Measurements from ENCODE around the gene DNAH11. TPM values are rescaled to one million over a fixed set of nuclear protein-coding genes. Genes with fewer than 3 reads are reported as not detected.
A peak's percentile ranks its signal among the peaks of the same experiment; 100 is the strongest.

The DNAH11 gene
- total RNA-seq, 6 experiments from 2014 or later, result 0.17 to 5.5 (median 1.2) TPM

DNA sequence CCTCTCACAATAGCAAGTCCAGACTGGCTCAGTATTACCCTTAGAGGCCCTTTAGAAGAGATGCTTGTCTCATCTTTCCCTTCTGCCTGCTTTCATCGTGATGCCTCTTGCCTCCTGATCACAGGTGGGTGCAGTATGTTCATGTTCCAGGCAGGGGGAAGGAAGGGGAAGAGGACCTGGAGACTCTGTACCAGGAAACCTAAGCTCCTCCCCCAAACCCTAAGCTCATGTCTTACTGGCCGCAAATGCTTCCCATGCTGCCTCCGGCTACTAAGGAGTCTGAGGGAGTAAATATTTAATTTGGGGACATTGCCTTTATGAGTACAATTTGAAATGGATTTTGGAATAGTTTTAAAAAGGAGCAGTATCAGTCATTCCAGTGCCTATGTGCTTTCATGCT, 210.2 kb downstream of the DNAH11 start:
- H3K4me1 ChIP-seq, result no peaks in the 10 kb centered on the region
- H3K4me3 ChIP-seq, result no peak overlapping the region
- no peaks in the 10 kb centered on the region for H3K9me3 ChIP-seq
- intact Hi-C loops (cut with DNase I), result no loop called here
- H3K27me3 ChIP-seq, result no peaks in the 10 kb centered on the region
- ATAC-seq (no peak), DNase-seq (no peak)
- no peaks in the 10 kb centered on the region for H3K36me3 ChIP-seq
- H3K27ac ChIP-seq, result no peak overlapping the region
- WGBS (ENCODE audit: insufficient coverage, low coverage, low lambda C conversion rate, missing lambda C conversion rate), result 73% methylated on average over 3 of the region's 3 CpGs
- TF ChIP-seq POLR2A (IDR thresholded peaks at IDR 0.05), result no peak
- TF ChIP-seq, protein P1, sequence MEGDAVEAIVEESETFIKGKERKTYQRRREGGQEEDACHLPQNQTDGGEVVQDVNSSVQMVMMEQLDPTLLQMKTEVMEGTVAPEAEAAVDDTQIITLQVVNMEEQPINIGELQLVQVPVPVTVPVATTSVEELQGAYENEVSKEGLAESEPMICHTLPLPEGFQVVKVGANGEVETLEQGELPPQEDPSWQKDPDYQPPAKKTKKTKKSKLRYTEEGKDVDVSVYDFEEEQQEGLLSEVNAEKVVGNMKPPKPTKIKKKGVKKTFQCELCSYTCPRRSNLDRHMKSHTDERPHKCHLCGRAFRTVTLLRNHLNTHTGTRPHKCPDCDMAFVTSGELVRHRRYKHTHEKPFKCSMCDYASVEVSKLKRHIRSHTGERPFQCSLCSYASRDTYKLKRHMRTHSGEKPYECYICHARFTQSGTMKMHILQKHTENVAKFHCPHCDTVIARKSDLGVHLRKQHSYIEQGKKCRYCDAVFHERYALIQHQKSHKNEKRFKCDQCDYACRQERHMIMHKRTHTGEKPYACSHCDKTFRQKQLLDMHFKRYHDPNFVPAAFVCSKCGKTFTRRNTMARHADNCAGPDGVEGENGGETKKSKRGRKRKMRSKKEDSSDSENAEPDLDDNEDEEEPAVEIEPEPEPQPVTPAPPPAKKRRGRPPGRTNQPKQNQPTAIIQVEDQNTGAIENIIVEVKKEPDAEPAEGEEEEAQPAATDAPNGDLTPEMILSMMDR (IDR thresholded peaks at IDR 0.05), result no peak

DNA sequence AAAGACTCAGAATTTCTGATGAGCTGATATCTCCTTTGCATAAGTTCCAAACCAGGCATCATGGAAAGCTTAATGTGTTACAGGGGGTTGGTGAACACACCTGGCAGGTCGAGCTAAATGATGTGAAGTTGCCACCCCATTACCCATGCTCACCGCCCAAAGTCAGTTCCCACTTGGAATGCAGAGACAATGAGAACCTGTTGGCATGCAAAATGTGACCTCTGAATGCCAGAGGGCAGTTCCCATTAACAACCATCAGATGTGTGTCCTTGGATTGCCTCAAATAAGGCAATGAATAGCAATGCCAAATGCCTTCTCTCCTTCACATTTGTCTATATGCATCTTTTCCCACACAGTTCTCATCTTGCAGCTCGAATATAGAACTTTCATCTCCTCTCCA, 212.1 kb downstream of the DNAH11 start:
- intact Hi-C loops (cut with DNase I), result no loop called here
- TF ChIP-seq, protein P1 (IDR thresholded peaks at IDR 0.05), result no peak
- no peak for TF ChIP-seq POLR2A (IDR thresholded peaks at IDR 0.05)
- no peak for DNase-seq
- WGBS (ENCODE audit: insufficient coverage, low coverage, low lambda C conversion rate, missing lambda C conversion rate), result 90% methylated on average over 2 of the region's 3 CpGs
- no peak for ATAC-seq
- H3K4me3 ChIP-seq, result no peak overlapping the region
- no peaks in the 10 kb centered on the region for H3K27me3 ChIP-seq
- H3K9me3 ChIP-seq, result no peaks in the 10 kb centered on the region
- H3K27ac ChIP-seq, result no peak overlapping the region
- H3K36me3 ChIP-seq, result no peaks in the 10 kb centered on the region
- H3K4me1 ChIP-seq, result no peaks in the 10 kb centered on the region

DNA sequence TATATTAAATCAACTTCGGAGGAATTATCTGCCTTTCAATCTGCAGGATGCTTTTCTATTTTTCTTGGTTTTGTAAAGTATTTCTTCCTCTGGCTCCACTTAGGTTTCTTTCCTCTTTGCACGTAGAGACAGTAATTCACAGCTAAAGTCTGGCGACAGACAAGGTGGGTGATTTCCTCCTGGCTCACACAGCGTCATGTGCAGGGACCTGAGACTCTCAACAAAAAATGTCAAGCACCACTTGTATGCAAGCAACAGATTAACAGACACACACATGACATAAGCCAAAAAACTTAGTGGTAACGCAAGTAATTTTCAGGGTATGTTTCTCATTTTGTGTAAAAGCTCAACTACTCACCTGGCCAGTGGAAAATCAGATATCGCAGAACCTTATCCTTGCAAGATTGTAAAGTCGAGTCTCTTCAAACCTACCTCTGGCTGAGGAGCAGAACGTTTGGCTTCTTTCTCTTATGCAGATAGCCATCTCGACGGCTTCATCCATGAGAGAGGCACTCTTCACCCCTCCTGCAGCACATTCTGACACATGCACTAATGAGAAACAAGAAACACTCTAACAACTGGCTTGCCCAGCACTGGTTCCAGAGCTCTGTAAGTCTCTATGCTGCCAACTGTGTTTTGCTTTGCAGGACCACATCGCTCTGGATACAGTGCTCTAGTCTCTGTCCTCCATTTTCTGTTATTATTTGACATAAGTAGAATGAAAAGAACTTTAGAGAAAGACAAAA, 214.9 kb downstream of the DNAH11 start:
- Histone ChIP-seq H3K9me3 (no peaks in the 10 kb centered on the region), H3K27me3 (no peaks in the 10 kb centered on the region), H3K4me3 (no peak overlapping the region), H3K36me3 (no peaks in the 10 kb centered on the region), H3K4me1 (no peaks in the 10 kb centered on the region), H3K27ac (no peak overlapping the region)
- no peak for DNase-seq
- WGBS (ENCODE audit: insufficient coverage, low coverage, low lambda C conversion rate, missing lambda C conversion rate), result 68% methylated on average over 11 of the region's 11 CpGs
- no peak for ATAC-seq
- TF ChIP-seq POLR2A (IDR thresholded peaks at IDR 0.05), result no peak
- intact Hi-C loops (cut with DNase I), result no loop called here

DNA sequence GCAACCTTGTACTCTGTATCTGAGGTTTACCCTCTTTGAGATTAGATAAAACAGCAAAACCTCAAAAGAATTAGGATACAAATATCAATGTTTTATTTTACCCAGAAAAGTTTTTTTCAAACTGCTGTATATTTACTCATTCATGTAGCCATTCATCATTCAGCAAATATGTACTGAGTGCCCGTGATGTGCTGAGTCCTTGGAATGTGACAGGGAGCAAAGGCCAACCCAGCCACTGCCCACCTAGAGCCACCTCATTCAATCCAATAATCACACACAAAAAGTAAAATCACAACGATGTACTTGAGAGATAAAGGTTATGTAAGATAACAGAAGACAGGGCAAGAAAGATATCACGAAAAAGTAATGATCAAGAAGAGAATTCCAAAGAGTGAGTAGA, 215.4 kb downstream of the DNAH11 start:
- H3K9me3 ChIP-seq, result no peaks in the 10 kb centered on the region
- WGBS (ENCODE audit: insufficient coverage, low coverage, low lambda C conversion rate, missing lambda C conversion rate), result 39% methylated on average over 3 of the region's 3 CpGs
- no peaks in the 10 kb centered on the region for H3K36me3 ChIP-seq
- H3K4me1 ChIP-seq, result no peaks in the 10 kb centered on the region
- H3K27me3 ChIP-seq, result no peaks in the 10 kb centered on the region
- intact Hi-C loops (cut with DNase I), result no loop called here
- no peak overlapping the region for H3K27ac ChIP-seq
- no peak overlapping the region for H3K4me3 ChIP-seq
- ATAC-seq (peak in 1 of 4 donors; percentile 74), DNase-seq (no peak)
- TF ChIP-seq, protein P1 (IDR thresholded peaks at IDR 0.05), result no peak
- TF ChIP-seq POLR2A (IDR thresholded peaks at IDR 0.05), result no peak

DNA sequence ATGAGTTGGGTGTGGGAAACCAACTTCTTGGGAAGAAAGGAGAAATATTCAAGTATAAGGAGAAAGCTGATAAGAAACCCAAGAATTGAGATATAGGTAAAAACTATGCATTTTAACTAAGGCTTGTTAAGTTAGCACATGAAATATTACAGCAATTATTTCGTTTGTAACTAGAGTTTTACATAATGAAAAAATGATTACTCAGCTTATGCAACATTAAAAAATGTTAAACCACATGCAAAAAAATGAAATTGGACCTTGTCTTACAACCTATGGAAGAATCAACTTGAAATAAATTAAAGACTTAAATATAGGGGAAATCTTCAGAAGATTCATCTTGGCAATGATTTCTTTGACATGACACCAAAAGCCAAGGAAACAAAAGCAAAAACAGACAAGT, 219.6 kb downstream of the DNAH11 start:
- H3K4me3 ChIP-seq, result no peak overlapping the region
- H3K27ac ChIP-seq, result no peak overlapping the region
- no peaks in the 10 kb centered on the region for H3K36me3 ChIP-seq
- WGBS (ENCODE audit: insufficient coverage, low coverage, low lambda C conversion rate, missing lambda C conversion rate), result 50% methylated on average over 1 of the region's 1 CpG
- TF ChIP-seq, protein P1 (IDR thresholded peaks at IDR 0.05), result no peak
- no peak for TF ChIP-seq POLR2A (IDR thresholded peaks at IDR 0.05)
- intact Hi-C loops (cut with DNase I), result no loop called here
- no peaks in the 10 kb centered on the region for H3K9me3 ChIP-seq
- ATAC-seq (no peak), DNase-seq (no peak)
- no peaks in the 10 kb centered on the region for H3K27me3 ChIP-seq
- no peaks in the 10 kb centered on the region for H3K4me1 ChIP-seq
